Measurements from ENCODE around the gene AGO3. TPM values are rescaled to one million over a fixed set of nuclear protein-coding genes. Genes with fewer than 3 reads are reported as not detected.

AGO3 gene
- total RNA-seq: 10 to 100 TPM; 22.2 to 23.0 TPM

GRCh38 chr1:35930593-35931445 is at the start of gene AGO3:
Gene AGO3, plus strand, starts transcription at chr1:35931105. Its CDS starts 322 bp downstream, at chr1:35931427.

DNA sequence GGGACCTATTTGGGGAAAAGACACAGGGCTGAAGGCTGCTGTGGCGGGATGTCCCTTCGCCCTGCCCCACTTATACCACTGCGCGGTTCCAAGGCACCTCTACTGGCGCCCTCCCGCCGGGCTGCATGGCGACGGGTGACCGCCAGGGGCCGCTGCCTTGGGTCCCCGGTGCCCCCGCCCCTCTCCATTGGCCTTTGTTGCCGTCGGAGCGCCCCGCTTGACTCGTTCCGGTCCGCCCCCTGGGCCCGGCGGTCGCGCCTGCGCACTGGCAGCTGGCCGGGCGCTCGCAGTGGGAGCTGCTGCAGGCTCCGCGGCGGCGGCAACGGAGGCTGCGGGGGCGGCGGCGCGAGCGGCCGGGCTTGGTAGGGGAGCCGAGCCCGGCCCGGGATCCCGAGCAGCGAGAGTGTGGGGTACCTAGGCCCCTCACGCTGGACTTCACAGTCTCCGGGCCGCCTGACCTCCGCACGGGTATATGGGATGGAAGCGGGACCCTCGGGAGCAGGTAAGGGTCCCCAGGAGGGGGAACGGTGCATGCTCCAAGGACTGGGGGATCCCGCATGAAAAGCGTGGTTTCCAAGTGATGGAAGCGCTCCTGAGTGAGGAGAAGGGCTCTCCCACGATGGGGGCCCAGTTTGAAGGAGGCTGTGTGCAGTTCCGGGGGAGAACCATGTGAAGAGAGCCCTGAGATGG is 47.8 kb upstream of the AGO3 start, which contains the start of gene AGO1:
Gene AGO1, plus strand, starts transcription at position 265 of the 690 bp plus-strand sequence. Its CDS starts 213 bp downstream, at position 478.

DNA sequence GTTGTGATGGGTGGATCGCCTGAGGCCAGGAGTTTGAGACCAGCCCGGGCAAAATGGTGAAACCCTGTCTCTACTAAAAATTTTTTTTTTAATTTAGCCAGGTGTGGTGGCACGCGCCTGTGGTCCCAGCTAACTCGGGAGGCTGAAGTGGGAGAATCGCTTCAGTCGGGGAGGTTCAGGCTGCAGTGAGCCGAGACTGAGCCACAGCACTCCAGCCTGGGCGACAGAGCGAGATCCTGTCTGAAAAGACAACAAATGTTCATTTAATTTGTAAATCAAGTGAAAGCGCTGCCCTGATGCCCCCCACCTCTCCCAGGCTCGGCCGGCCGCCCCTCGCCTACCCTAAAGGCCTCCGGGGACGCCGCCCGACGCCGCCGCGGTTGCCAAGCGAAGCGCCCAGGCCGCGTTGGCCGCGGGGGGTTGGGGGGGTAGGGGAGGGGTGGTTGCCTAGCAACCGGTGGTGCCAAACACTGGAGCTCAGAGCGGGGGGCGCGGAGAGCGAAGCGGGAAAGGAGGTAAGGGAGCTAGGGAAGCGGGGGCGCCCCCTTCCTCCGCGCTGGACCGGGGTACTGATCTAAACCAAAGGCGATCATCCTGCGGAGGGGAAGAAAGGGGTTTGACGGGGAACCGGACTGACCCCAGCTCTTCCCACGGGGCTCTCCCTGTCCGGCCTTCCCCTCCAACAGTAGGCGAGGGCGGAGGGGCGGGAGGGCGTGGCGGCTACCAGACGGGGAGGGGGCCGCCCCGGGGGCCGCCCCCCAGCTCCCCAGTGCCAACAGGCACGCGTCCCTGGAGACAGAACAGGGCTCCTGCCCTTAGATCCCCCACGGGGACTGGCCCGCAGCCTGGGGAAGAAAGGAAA is 153.0 kb downstream of the AGO3 start, which contains the start of gene TEKT2:
Gene TEKT2, plus strand, starts transcription at position 460 of the 862 bp plus-strand sequence. CDS start 828 bp downstream, outside the sequence.

DNA sequence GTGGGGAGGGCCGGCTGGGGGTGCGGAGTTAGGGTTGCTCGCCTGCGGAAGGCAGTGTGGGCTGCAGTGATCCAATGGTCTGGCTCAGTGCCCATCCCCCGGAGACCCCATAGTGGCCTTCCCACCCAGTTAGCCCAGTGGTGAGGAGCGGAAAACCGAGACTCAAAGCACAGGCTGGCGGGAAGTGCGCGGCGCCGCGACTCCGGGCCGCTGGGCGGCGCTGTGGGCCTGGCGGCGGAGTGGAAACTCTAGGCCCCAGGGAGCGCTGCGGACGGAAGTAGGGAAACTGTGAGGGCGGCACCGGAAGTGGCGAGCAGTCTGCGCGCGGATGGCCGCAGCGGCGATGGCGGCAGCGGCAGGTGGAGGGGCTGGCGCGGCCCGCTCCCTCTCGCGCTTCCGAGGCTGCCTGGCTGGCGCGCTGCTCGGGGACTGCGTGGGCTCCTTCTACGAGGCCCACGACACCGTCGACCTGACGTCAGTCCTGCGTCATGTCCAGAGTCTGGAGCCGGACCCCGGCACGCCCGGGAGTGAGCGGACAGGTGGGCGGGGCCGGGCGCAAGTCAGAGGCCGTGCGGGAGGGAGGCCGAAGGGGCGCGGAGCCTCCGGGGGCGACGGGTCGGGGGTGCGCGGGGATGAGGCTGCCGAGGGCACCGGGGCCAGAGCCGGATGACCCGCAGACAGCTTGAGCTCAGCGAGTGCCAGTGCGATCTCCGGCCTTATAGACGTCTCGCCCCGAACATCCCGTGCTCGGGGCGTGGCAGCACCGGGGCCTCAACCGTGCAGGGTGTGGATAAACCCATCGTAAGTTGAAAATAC is 157.9 kb downstream of the AGO3 start, which contains the start of gene ADPRS:
Gene ADPRS, plus strand, starts transcription at position 316 of the 816 bp plus-strand sequence. Its CDS starts 13 bp downstream, at position 329.

Other genes with a start within 250 kb of the AGO3 start
- gene C1orf216, start 212.2 kb upstream of the AGO3 start, total RNA-seq: 10 to 100 TPM; 11.4 to 11.6 TPM
- gene CLSPN, start 161.1 kb upstream of the AGO3 start, total RNA-seq: 10 to 100 TPM; 40.4 to 43.1 TPM
- gene AGO4, start 123.1 kb upstream of the AGO3 start, total RNA-seq: 10 to 100 TPM; 10.6 to 11.7 TPM
- 10 to 100 TPM; 17.9 to 19.2 TPM for gene AGO1, start 47.9 kb upstream of the AGO3 start, total RNA-seq
- not detected for gene TEKT2, start 153.0 kb downstream of the AGO3 start, total RNA-seq
- gene ADPRS, start 157.8 kb downstream of the AGO3 start, total RNA-seq: 10 to 100 TPM; 25.0 to 27.1 TPM
- not detected for gene COL8A2, start 194.1 kb downstream of the AGO3 start, total RNA-seq
- 10 to 100 TPM; 55.6 to 56.2 TPM for gene TRAPPC3, start 218.4 kb downstream of the AGO3 start, total RNA-seq
- 100 to 1,000 TPM; 187 to 203 TPM for gene MAP7D1, start 225.1 kb downstream of the AGO3 start, total RNA-seq